Gastroesophageal sphincter (tissue), 4 donors: Measurements from ENCODE around the gene WBP2. TPM values are rescaled to one million over a fixed set of nuclear protein-coding genes. Genes with fewer than 3 reads are reported as not detected.

Experiments
- ATAC-seq: fragments of 150-250 bp; one replicate; pipeline ENCODE4 v1.9.1; 2016; ENCODE audit warnings: mild to moderate bottlenecking, moderate library complexity
- H3K27ac ChIP-seq, 4 donors: fragments of 200-600 bp; sonication (generic) in 3 of 4; 1 replicate in 3 of 4; 2 replicates in 1 of 4; pipeline ENCODE4 v1.5.1; 2016 to 2019
- H3K27me3 ChIP-seq: fragments of 200-600 bp; sonication (generic); one replicate; pipeline ENCODE4 v1.5.1; 2019
- H3K36me3 ChIP-seq, 2 donors: fragments of 200-600 bp; sonication (generic); one replicate each; pipeline ENCODE4 v1.5.1; 2019; ENCODE audit warnings: control low read depth in 1 of 2
- H3K4me1 ChIP-seq, 3 donors: fragments of 200-600 bp; sonication (generic); 1 replicate in 2 of 3; 2 replicates in 1 of 3; pipeline ENCODE4 v1.5.1; 2016 to 2019; ENCODE audit warnings: control low read depth in 2 of 3
- H3K4me3 ChIP-seq, 2 donors: fragments of 200-600 bp; sonication (generic); one replicate each; pipeline ENCODE4 v1.5.1; 2019; ENCODE audit warnings: mild to moderate bottlenecking in 1 of 2, moderate library complexity in 1 of 2
- H3K9me3 ChIP-seq, 3 donors: fragments of 200-600 bp; sonication (generic); one replicate each; pipeline ENCODE4 v1.5.1; 2017 to 2019; ENCODE audit warnings: control low read depth in 2 of 3
- EP300 ChIP-seq: sonication (generic); formaldehyde crosslinking; IDR thresholded peaks from one replicate; pipeline ENCODE4 v1.6.1; 2017; ENCODE audit warnings: antibody characterized with exemption, mild to moderate bottlenecking
- POLR2A ChIP-seq, 2 donors: fragments of 450-650 bp; IDR thresholded peaks; one replicate each; pipeline ENCODE4 v1.6.1; 2017; ENCODE audit warnings: antibody characterized with exemption in 2 of 2, mild to moderate bottlenecking in 2 of 2, moderate library complexity in 1 of 2
- POLR2AphosphoS5 ChIP-seq: sonication (generic); formaldehyde crosslinking; IDR thresholded peaks from one replicate; pipeline ENCODE4 v1.6.1; 2017; ENCODE audit warnings: antibody characterized with exemption
- WGBS, 2 donors: methylation state at CpG; one replicate each; pipeline ENCODE4 v1.1.5; 2018; ENCODE audit warnings: low coverage in 1 of 2; 5-methylcytosine and 5-hydroxymethylcytosine counted together
- total RNA-seq, 4 donors: library from RNA; depleted of rRNA; stranded (reverse); fragments of >200 nt; gene quantifications; one replicate each; pipeline ENCODE4 v1.1.0, GENCODE V29; 2016
- TF ChIP-seq, protein P1 (sequence below), 4 experiments: fragments of 200-600 bp in 2 of 4; fragments of 450-650 bp in 2 of 4; sonication (generic) in 1 of 4; IDR thresholded peaks; one replicate each; pipeline ENCODE4 v1.5.1; 2017 to 2019; ENCODE audit warnings: antibody characterized with exemption in 4 of 4, mild to moderate bottlenecking in 2 of 4, moderate library complexity in 2 of 4

Gene WBP2
- total RNA-seq, 4 donors from 2014 or later = 50.0 to 83.9 (median 57.6) TPM

GRCh38 chr17:75895370-75896155, 40.4 kb upstream of the WBP2 start:
- Histone ChIP-seq H3K9me3 (no peaks in the 10 kb centered on the region), H3K4me3 (peak overlapping the region; percentile 50 to 82), H3K27me3 (no peaks in the 10 kb centered on the region), H3K27ac (peak overlapping the region; percentile 78 to 96 (median 95)), H3K4me1 (peaks cover 0 to 61% (median 23%) of the 10 kb centered on the region in 3 donors), H3K36me3 (peaks cover 0 to 54% of the 10 kb centered on the region in 2 donors)
- 19 to 49% methylated on average over 6 to 23 of the region's 28 CpGs for WGBS, 2 donors
- no peak for ATAC-seq
- no peak for TF ChIP-seq POLR2A (IDR thresholded peaks at IDR 0.05)
- TF ChIP-seq, protein P1, sequence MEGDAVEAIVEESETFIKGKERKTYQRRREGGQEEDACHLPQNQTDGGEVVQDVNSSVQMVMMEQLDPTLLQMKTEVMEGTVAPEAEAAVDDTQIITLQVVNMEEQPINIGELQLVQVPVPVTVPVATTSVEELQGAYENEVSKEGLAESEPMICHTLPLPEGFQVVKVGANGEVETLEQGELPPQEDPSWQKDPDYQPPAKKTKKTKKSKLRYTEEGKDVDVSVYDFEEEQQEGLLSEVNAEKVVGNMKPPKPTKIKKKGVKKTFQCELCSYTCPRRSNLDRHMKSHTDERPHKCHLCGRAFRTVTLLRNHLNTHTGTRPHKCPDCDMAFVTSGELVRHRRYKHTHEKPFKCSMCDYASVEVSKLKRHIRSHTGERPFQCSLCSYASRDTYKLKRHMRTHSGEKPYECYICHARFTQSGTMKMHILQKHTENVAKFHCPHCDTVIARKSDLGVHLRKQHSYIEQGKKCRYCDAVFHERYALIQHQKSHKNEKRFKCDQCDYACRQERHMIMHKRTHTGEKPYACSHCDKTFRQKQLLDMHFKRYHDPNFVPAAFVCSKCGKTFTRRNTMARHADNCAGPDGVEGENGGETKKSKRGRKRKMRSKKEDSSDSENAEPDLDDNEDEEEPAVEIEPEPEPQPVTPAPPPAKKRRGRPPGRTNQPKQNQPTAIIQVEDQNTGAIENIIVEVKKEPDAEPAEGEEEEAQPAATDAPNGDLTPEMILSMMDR (IDR thresholded peaks at IDR 0.05) = peak in 3 of 4 experiments; percentile 22 to 60 (median 35)

DNA sequence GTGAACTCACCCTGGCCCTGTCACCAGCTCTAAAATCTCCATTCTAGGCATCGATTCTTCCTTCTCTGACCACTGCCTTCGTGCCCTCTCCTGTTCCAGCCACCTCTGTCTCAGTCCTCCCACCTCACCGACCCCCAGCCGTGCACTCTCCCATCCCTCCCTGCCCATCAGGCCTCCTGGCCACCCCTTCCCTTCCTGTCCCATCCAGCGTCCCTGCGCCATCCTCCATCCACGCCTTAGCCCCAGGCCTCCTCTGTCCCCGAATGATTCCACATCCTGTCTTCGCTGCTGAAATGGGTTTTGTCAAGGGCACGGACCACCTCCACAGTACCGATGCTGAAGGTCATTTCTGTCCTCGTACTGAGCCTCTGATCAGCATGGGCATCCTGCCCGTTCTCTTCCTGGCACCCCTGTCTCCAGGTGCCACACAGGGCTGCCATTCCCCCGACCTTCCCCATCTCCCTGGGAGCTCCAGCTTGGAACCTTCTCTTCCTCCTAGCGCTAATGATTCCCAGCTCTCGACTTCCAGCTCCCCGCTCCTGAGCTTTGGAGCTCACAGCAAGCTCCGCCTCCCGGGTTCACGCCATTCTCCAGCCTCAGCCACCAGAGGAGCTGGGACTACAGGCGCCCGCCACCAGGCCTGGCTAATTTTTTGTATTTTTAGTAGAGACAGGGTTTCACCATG, 39.1 kb upstream of the WBP2 start:
- H3K4me1 ChIP-seq = peaks cover 0 to 61% (median 23%) of the 10 kb centered on the region in 3 donors
- WGBS, 2 donors = 69 to 73% methylated on average over 8 to 22 of the region's 22 CpGs
- no peaks in the 10 kb centered on the region for H3K9me3 ChIP-seq
- no peak overlapping the region for H3K4me3 ChIP-seq
- H3K27ac ChIP-seq = peak overlapping the region in 3 of 4 donors; percentile 94 to 96 (median 96)
- TF ChIP-seq, protein P1 (IDR thresholded peaks at IDR 0.05) = no peak
- TF ChIP-seq POLR2A (IDR thresholded peaks at IDR 0.05) (no peak), EP300 (no peak), POLR2AphosphoS5 (no peak)
- no peak for ATAC-seq
- H3K36me3 ChIP-seq = peaks cover 0 to 54% of the 10 kb centered on the region in 2 donors
- no peaks in the 10 kb centered on the region for H3K27me3 ChIP-seq

GRCh38 chr17:75893305-75894048, 38.3 kb upstream of the WBP2 start:
- no peak for ATAC-seq
- H3K4me1 ChIP-seq = peaks cover 0 to 61% (median 23%) of the 10 kb centered on the region in 3 donors
- no peak overlapping the region for H3K4me3 ChIP-seq
- peak overlapping the region in 3 of 4 donors; percentile 94 to 96 (median 96) for H3K27ac ChIP-seq
- 74% methylated on average over 7 to 10 of the region's 18 CpGs for WGBS, 2 donors
- no peaks in the 10 kb centered on the region for H3K27me3 ChIP-seq
- TF ChIP-seq POLR2A (IDR thresholded peaks at IDR 0.05) = no peak
- TF ChIP-seq EP300 = no peak
- TF ChIP-seq, protein P1 (IDR thresholded peaks at IDR 0.05) = no peak
- no peak for TF ChIP-seq POLR2AphosphoS5
- no peaks in the 10 kb centered on the region for H3K9me3 ChIP-seq
- peaks cover 0 to 54% of the 10 kb centered on the region in 2 donors for H3K36me3 ChIP-seq

GRCh38 chr17:75892556-75893224, 37.6 kb upstream of the WBP2 start:
- Histone ChIP-seq H3K36me3 (peaks cover 0 to 54% of the 10 kb centered on the region in 2 donors), H3K27ac (peak overlapping the region in 2 of 4 donors; percentile 94 to 96), H3K27me3 (no peaks in the 10 kb centered on the region), H3K9me3 (no peaks in the 10 kb centered on the region), H3K4me1 (peaks cover 0 to 56% (median 23%) of the 10 kb centered on the region in 3 donors), H3K4me3 (no peak overlapping the region)
- WGBS, 2 donors = no CpG with 5 or more reads among the region's 16 CpGs
- ATAC-seq = no peak
- TF ChIP-seq EP300 = no peak
